Uterus (tissue), 4 donors: ENCODE measurements around the gene TAC3. TPM values are rescaled to one million over a fixed set of nuclear protein-coding genes. Genes with fewer than 3 reads are reported as not detected.
"Not testable (repeated sequence)": the region's sequence is repeated elsewhere in the genome, so short reads cannot be mapped to it uniquely, and the experiment has no call there.

Source experiments
- DNase-seq, 2 donors: peaks; one replicate each; pipeline ENCODE4 v3.0.0-alpha.2; 2019 to 2020
- H3K27ac ChIP-seq, 2 donors: fragments of 200-600 bp; sonication (generic); 1 replicate in 1 of 2; 2 replicates in 1 of 2; pipeline ENCODE4 v1.5.1; 2016 to 2018
- H3K27me3 ChIP-seq, 2 donors: fragments of 200-600 bp; sonication (generic); one replicate each; pipeline ENCODE4 v1.5.1; 2018 to 2019; ENCODE audit warnings: control low read depth in 1 of 2
- H3K36me3 ChIP-seq, 2 donors: fragments of 200-600 bp; sonication (generic); one replicate each; pipeline ENCODE4 v1.5.1; 2019; ENCODE audit warnings: control low read depth in 1 of 2
- H3K4me1 ChIP-seq, 2 donors: fragments of 200-600 bp; sonication (generic); one replicate each; pipeline ENCODE4 v1.5.1; 2018 to 2019; ENCODE audit warnings: control low read depth in 1 of 2
- H3K4me3 ChIP-seq, 2 donors: fragments of 200-600 bp; sonication (generic); 1 replicate in 1 of 2; 2 replicates in 1 of 2; pipeline ENCODE4 v1.5.1; 2018 to 2019; ENCODE audit warnings: mild to moderate bottlenecking in 1 of 2
- H3K9me3 ChIP-seq, 2 donors: fragments of 200-600 bp; sonication (generic); one replicate each; pipeline ENCODE4 v1.5.1; 2019; ENCODE audit warnings: control low read depth in 1 of 2
- CTCF ChIP-seq, 4 experiments: fragments of 200-600 bp in 2 of 4; fragments of 450-650 bp in 2 of 4; sonication (generic) in 2 of 4; IDR thresholded peaks; one replicate each; pipeline ENCODE4 v1.5.1; 2016 to 2019; ENCODE audit warnings: antibody characterized with exemption in 4 of 4, mild to moderate bottlenecking in 2 of 4, moderate library complexity in 1 of 4
- POLR2A ChIP-seq, 2 donors: fragments of 450-650 bp; IDR thresholded peaks; one replicate each; pipeline ENCODE4 v1.6.1; 2016; ENCODE audit warnings: antibody characterized with exemption in 2 of 2, mild to moderate bottlenecking in 1 of 2, moderate library complexity in 1 of 2
- intact Hi-C: fragments of 100-400 bp; cut with DNase I; formaldehyde crosslinking; loops from one replicate; pipeline ENCODE4 v1.15.1; 2023; ENCODE audit warnings: low total_unique reads
- total RNA-seq, 4 donors: library from RNA; depleted of rRNA in 3 of 4; stranded (reverse); fragments of >200 nt in 3 of 4; gene quantifications; one replicate each; pipeline versions ENCODE4 v1.1.0 to v1.2.4, GENCODE V29; 2014 to 2023
- donor health status: DM: yes; HTN: yes; CAD: no.

Gene TAC3
- total RNA-seq, 4 donors from 2014 or later: not detected

GRCh38 chr12:57025196-57025595 is 8.9 kb upstream of the TAC3 start:
- Histone ChIP-seq H3K9me3 (no peaks in the 10 kb centered on the region), H3K27ac (no peak overlapping the region), H3K27me3 (no peaks in the 10 kb centered on the region), H3K4me1 (no peaks in the 10 kb centered on the region), H3K4me3 (no peak overlapping the region), H3K36me3 (no peaks in the 10 kb centered on the region)
- TF ChIP-seq CTCF (IDR thresholded peaks at IDR 0.05) (no peak), POLR2A (IDR thresholded peaks at IDR 0.05) (no peak)
- intact Hi-C loops: no loop called here
- no peak for DNase-seq

GRCh38 chr12:57022324-57022723 is 6.0 kb upstream of the TAC3 start:
- H3K27me3 ChIP-seq, H3K4me3 ChIP-seq, DNase-seq, H3K4me1 ChIP-seq, H3K27ac ChIP-seq, H3K9me3 ChIP-seq, intact Hi-C loops, H3K36me3 ChIP-seq: not testable (repeated sequence)

- Histone ChIP-seq H3K4me3 (no peak overlapping the region), H3K9me3 (no peaks in the 10 kb centered on the region), H3K27me3 (no peaks in the 10 kb centered on the region), H3K4me1 (no peaks in the 10 kb centered on the region), H3K27ac (no peak overlapping the region), H3K36me3 (no peaks in the 10 kb centered on the region)
- intact Hi-C loops: no loop called here
- DNase-seq: no peak
- TF ChIP-seq CTCF (IDR thresholded peaks at IDR 0.05) (no peak), POLR2A (IDR thresholded peaks at IDR 0.05) (no peak)
These were observed 3.8 kb upstream of the TAC3 start for GRCh38 chr12:57019983-57020719.

GRCh38 chr12:57018906-57019305 is 2.6 kb upstream of the TAC3 start:
- Histone ChIP-seq H3K27ac (no peak overlapping the region), H3K4me1 (no peaks in the 10 kb centered on the region), H3K36me3 (no peaks in the 10 kb centered on the region), H3K27me3 (no peaks in the 10 kb centered on the region), H3K9me3 (no peaks in the 10 kb centered on the region), H3K4me3 (no peak overlapping the region)
- TF ChIP-seq POLR2A (IDR thresholded peaks at IDR 0.05): no peak
- no peak for TF ChIP-seq CTCF (IDR thresholded peaks at IDR 0.05)
- DNase-seq: no peak
- intact Hi-C loops: no loop called here

GRCh38 chr12:57018353-57018752 is 2.0 kb upstream of the TAC3 start:
- H3K27me3 ChIP-seq, H3K27ac ChIP-seq, H3K4me3 ChIP-seq, H3K4me1 ChIP-seq, intact Hi-C loops, H3K36me3 ChIP-seq, DNase-seq, H3K9me3 ChIP-seq: not testable (repeated sequence)

GRCh38 chr12:57012600-57013465 is 3.5 kb downstream of the TAC3 start:
- no peak for DNase-seq
- H3K9me3 ChIP-seq: no peaks in the 10 kb centered on the region
- no peak overlapping the region for H3K27ac ChIP-seq

More at GRCh38 chr12:57012600-57013465, 3.5 kb downstream of the TAC3 start:
- no peak for TF ChIP-seq CTCF (IDR thresholded peaks at IDR 0.05)
- TF ChIP-seq POLR2A (IDR thresholded peaks at IDR 0.05): no peak
- Histone ChIP-seq H3K27me3 (no peaks in the 10 kb centered on the region), H3K36me3 (no peaks in the 10 kb centered on the region), H3K4me1 (no peaks in the 10 kb centered on the region), H3K4me3 (no peak overlapping the region)
- intact Hi-C loops: no loop called here
